Thyroid gland (tissue), 4 donors: ENCODE data around the gene BMPR1B. TPM values are rescaled to one million over a fixed set of nuclear protein-coding genes. Genes with fewer than 3 reads are reported as not detected.
A peak's percentile ranks its signal among the peaks of the same experiment; 100 is the strongest.

Experiments
- DNase-seq, 2 donors: peaks; one replicate each; pipeline ENCODE4 v3.0.0-alpha.2; 2019
- H3K27ac ChIP-seq, 3 donors: fragments of 200-600 bp; sonication (generic); 1 replicate in 2 of 3; 2 replicates in 1 of 3; pipeline ENCODE4 v1.5.1; 2016 to 2019; ENCODE audit warnings: mild to moderate bottlenecking in 1 of 3, moderate library complexity in 1 of 3
- H3K27me3 ChIP-seq: fragments of 200-600 bp; sonication (generic); one replicate; pipeline ENCODE4 v1.5.1; 2019
- H3K36me3 ChIP-seq, 2 donors: fragments of 200-600 bp; sonication (generic); one replicate each; pipeline ENCODE4 v1.5.1; 2016 to 2019
- H3K4me1 ChIP-seq, 2 donors: fragments of 200-600 bp; sonication (generic); one replicate each; pipeline ENCODE4 v1.5.1; 2017 to 2019
- H3K4me3 ChIP-seq, 3 donors: fragments of 200-600 bp; sonication (generic); replicated peaks in 1 of 3; 1 replicate in 2 of 3; 2 replicates in 1 of 3; pipeline ENCODE4 v1.5.1; 2016; ENCODE audit warnings: mild to moderate bottlenecking in 1 of 3
- H3K9me3 ChIP-seq: fragments of 200-600 bp; sonication (generic); one replicate; pipeline ENCODE4 v1.5.1; 2017
- CTCF ChIP-seq, 6 experiments: fragments of 200-600 bp in 3 of 6; fragments of 450-650 bp in 3 of 6; sonication (generic) in 3 of 6; IDR thresholded peaks; one replicate each; pipeline ENCODE4 v1.5.1; 2016 to 2019; ENCODE audit warnings: antibody characterized with exemption in 6 of 6, mild to moderate bottlenecking in 2 of 6, inconsistent platforms in 1 of 6, moderate library complexity in 1 of 6
- POLR2A ChIP-seq, 2 donors: fragments of 450-650 bp; IDR thresholded peaks; one replicate each; pipeline ENCODE4 v1.6.1; 2017; ENCODE audit warnings: antibody characterized with exemption in 2 of 2, mild to moderate bottlenecking in 2 of 2, moderate library complexity in 1 of 2
- WGBS, 2 donors: methylation state at CpG; one replicate each; pipeline ENCODE4 v1.1.5; 2017; 5-methylcytosine and 5-hydroxymethylcytosine counted together
- intact Hi-C: fragments of 100-400 bp; cut with DNase I; formaldehyde crosslinking; loops from one replicate; pipeline ENCODE4 v1.15.1; 2023
- total RNA-seq, 4 donors: library from RNA; depleted of rRNA; stranded (reverse); fragments of >200 nt; gene quantifications; one replicate each; pipeline ENCODE4 v1.2.3, GENCODE V29; 2016

The BMPR1B gene
- total RNA-seq, 4 donors from 2014 or later: 0.49 to 0.89 (median 0.76) TPM

DNA sequence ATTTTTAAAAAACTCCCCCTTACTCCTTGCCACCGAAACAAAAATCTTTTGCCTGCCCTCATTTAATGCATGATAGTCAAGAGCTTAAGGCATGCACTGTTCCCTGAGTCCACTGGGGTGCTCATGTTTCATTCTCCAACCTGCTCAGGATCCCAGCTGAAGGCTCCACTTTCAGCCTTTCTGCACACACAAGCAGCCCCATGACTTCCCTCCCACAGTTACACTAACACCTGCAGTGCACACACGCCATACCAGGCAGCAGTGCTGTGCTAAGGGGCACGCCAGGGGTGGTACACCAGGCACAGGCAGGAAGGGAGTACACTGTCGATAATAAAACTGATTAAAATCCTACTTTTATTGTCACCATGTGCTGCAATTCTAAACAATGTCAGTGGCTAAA is 385.2 kb downstream of the BMPR1B start:
- intact Hi-C loops: no loop called here
- Histone ChIP-seq H3K27me3 (no peaks in the 10 kb centered on the region), H3K9me3 (no peaks in the 10 kb centered on the region), H3K36me3 (no peaks in the 10 kb centered on the region), H3K4me3 (no peak overlapping the region), H3K4me1 (no peaks in the 10 kb centered on the region), H3K27ac (no peak overlapping the region)
- 47 to 50% methylated on average over 4 of the region's 4 CpGs for WGBS, 2 donors
- TF ChIP-seq CTCF (IDR thresholded peaks at IDR 0.05) (peak in 2 of 6 experiments; percentile 27 to 41), POLR2A (IDR thresholded peaks at IDR 0.05) (no peak)
- DNase-seq: peak; percentile 39 to 46

DNA sequence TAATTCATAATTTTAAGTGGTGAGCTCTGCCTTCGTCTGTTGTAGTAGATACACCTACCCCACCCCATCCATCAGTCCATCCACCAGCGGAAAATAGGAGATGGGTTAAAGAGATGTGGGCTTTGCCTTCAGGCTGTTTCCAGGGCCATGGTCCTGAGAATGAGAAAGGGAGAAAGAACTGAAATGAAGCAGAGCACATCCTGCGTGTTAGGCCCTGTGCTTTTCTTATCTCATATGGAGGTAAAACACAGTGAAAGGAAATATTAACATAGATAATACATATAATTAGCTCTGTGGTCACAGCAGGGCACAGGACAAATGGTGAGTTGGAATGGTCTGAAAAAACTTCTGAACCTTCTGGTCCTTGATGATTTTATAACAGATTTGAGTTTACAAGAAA is 393.5 kb downstream of the BMPR1B start:
- no peaks in the 10 kb centered on the region for H3K27me3 ChIP-seq
- intact Hi-C loops: no loop called here
- no peaks in the 10 kb centered on the region for H3K4me1 ChIP-seq
- WGBS, 2 donors: 93 to 95% methylated on average over 3 of the region's 3 CpGs
- no peaks in the 10 kb centered on the region for H3K36me3 ChIP-seq
- no peaks in the 10 kb centered on the region for H3K9me3 ChIP-seq
- TF ChIP-seq CTCF (IDR thresholded peaks at IDR 0.05): no peak
- TF ChIP-seq POLR2A (IDR thresholded peaks at IDR 0.05): no peak
- no peak overlapping the region for H3K27ac ChIP-seq
- no peak for DNase-seq
- no peak overlapping the region for H3K4me3 ChIP-seq

DNA sequence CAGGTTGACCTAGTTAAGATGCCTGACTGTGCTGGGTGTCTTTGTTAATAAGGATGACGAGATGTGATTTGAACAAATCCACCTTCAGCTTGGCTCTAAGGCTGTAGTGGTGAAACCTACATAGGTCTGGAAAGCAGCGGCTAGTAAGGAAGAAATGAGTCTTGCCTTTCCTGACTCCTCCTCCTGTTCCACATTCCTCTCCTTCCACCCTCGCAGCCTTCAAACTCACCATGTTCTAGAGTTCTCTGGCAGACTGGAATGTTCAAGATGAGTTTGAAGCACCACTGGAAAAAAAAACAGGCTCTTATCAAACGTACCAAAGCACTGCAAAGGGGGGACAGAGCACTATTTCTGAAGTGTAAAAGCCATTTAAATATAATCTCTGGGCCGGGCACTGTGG is 395.4 kb downstream of the BMPR1B start:
- Histone ChIP-seq H3K27ac (no peak overlapping the region), H3K9me3 (no peaks in the 10 kb centered on the region), H3K4me3 (no peak overlapping the region), H3K4me1 (no peaks in the 10 kb centered on the region), H3K36me3 (no peaks in the 10 kb centered on the region), H3K27me3 (no peaks in the 10 kb centered on the region)
- 49 to 56% methylated on average over 5 of the region's 5 CpGs for whole genome bisulfite sequencing, 2 donors
- intact Hi-C loops: no loop called here
- DNase-seq: peak; percentile 40 to 44
- TF ChIP-seq CTCF (IDR thresholded peaks at IDR 0.05): no peak
- TF ChIP-seq POLR2A (IDR thresholded peaks at IDR 0.05): no peak

DNA sequence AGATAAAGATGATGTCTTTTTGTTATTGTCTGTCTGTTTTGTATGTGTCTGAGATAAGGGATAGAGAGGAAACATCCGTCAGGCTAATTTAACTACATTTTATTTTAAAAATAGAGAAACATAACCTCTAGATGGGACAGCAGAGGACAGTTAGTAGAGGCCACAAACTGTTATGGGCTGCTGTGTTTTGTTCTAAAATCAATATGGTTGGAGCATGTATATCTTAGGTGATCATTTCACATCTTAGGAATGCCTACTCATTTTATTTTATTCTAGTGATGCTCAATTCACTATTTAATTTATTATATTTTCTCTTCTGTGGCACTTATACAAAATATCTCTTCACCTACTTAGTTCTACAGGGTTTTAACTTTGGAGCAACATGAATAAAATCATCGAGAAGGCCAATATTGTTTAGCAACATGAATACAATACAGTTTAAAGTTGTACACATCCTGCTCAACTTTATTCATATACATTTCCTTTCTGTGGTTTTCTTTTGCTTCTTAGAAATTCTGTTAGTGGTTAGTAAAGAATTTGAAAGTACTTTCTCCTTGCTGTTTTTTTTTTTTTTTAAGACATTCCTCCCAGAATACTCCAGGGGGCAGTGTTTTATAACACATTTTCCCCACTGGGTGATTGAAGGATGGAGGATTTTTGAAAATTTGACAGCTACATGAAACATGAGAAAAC is 398.1 kb downstream of the BMPR1B start:
- no peaks in the 10 kb centered on the region for H3K9me3 ChIP-seq
- no peak for DNase-seq
- H3K27ac ChIP-seq: no peak overlapping the region
- intact Hi-C loops: no loop called here
- H3K36me3 ChIP-seq: no peaks in the 10 kb centered on the region
- H3K4me1 ChIP-seq: no peaks in the 10 kb centered on the region
- WGBS, 2 donors: 77 to 86% methylated on average over 2 of the region's 2 CpGs
- no peak overlapping the region for H3K4me3 ChIP-seq
- peak; percentile 25 to 88 (median 54) for TF ChIP-seq CTCF (IDR thresholded peaks at IDR 0.05)
- TF ChIP-seq POLR2A (IDR thresholded peaks at IDR 0.05): no peak
- no peaks in the 10 kb centered on the region for H3K27me3 ChIP-seq

DNA sequence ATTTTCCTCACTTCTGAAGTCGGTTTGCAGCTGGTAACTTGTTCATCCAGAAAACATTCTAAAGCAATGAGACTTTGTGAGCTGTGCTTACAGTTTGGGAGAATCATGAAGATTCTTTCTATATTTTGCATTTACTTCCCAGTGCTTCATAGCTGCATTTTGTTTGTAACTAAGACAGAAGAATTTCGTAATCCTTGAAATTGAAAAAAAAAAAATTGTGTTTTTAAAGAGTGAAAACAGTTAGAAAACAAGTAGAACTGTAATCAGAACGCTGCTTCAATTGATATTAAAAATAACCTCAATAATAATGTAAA is 398.7 kb downstream of the BMPR1B start:
- no peak overlapping the region for H3K27ac ChIP-seq
- intact Hi-C loops: no loop called here
- peak in 1 of 6 experiments; percentile 1 for TF ChIP-seq CTCF (IDR thresholded peaks at IDR 0.05)
- TF ChIP-seq POLR2A (IDR thresholded peaks at IDR 0.05): no peak
- H3K4me1 ChIP-seq: no peaks in the 10 kb centered on the region
- 29 to 39% methylated on average over 3 of the region's 3 CpGs for WGBS, 2 donors
- no peaks in the 10 kb centered on the region for H3K27me3 ChIP-seq
- DNase-seq: no peak
- no peaks in the 10 kb centered on the region for H3K36me3 ChIP-seq
- H3K9me3 ChIP-seq: no peaks in the 10 kb centered on the region
- no peak overlapping the region for H3K4me3 ChIP-seq
